Psoas muscle (tissue), 8 donors: Measurements from ENCODE around the gene IL19. TPM values are rescaled to one million over a fixed set of nuclear protein-coding genes. Genes with fewer than 3 reads are reported as not detected.

Experiments
- ATAC-seq, 4 donors: fragments of 200-7000 bp; cut with Tn5 transposase; one replicate each; pipeline ENCODE4 v1.9.1; 2020; ENCODE audit warnings: moderate library complexity in 3 of 4, mild to moderate bottlenecking in 2 of 4
- DNase-seq, 2 donors: peaks; one replicate each; pipeline ENCODE4 v3.0.0-alpha.2; 2020
- H3K27ac ChIP-seq: fragments of 200-600 bp; one replicate; pipeline ENCODE4 v1.8.0; 2022
- H3K27me3 ChIP-seq, 3 donors: fragments of 200-600 bp in 1 of 3; one replicate each; pipeline versions ENCODE4 v1.6.1 to v1.8.0; 2013 to 2022; ENCODE audit warnings: low read length in 2 of 3, mild to moderate bottlenecking in 2 of 3, moderate library complexity in 1 of 3; ENCODE audit not compliant: insufficient read depth in 3 of 3
- H3K36me3 ChIP-seq, 2 donors: fragments of 200-600 bp in 1 of 2; one replicate each; pipeline versions ENCODE4 v1.6.1 to v1.8.0; 2013 to 2022; ENCODE audit warnings: low read depth in 1 of 2, mild to moderate bottlenecking in 1 of 2, moderate library complexity in 1 of 2; ENCODE audit not compliant: insufficient read depth in 1 of 2
- H3K4me1 ChIP-seq: fragments of 200-600 bp; one replicate; pipeline ENCODE4 v1.8.0; 2022
- H3K4me3 ChIP-seq: fragments of 200-600 bp; one replicate; pipeline ENCODE4 v1.8.0; 2022; ENCODE audit warnings: mild to moderate bottlenecking
- H3K9me3 ChIP-seq: fragments of 200-600 bp; one replicate; pipeline ENCODE4 v1.8.0; 2022
- CTCF ChIP-seq: fragments of 200-600 bp; IDR thresholded peaks from one replicate; pipeline ENCODE4 v1.8.0; 2022; ENCODE audit warnings: antibody characterized with exemption
- WGBS, 3 donors: extraction: QIAGEN DNeasy Blood & Tissue Kit; methylation state at CpG; one replicate each; pipeline versions ENCODE4 v1.1.6 to v1.1.7; 2013; 5-methylcytosine and 5-hydroxymethylcytosine counted together
- intact Hi-C, 2 donors: fragments of 100-400 bp; cut with DNase I; formaldehyde crosslinking; loops; one replicate each; pipeline versions ENCODE4 v1.11.0 to v1.14.2; 2022
- polyA plus RNA-seq, 3 donors: library from polyadenylated mRNA; stranded (reverse); fragments of 200-250 nt; gene quantifications; one replicate each; pipeline ENCODE4 v1.2.3, GENCODE V29; 2013
- total RNA-seq, 4 donors: library from RNA; stranded (reverse); fragmentation: NEBNext Ultra II Directional in 2 of 4; extraction: Animal tissue kit (Norgen Biotek cat#: 25700) in 2 of 4; gene quantifications; one replicate each; pipeline versions ENCODE4 v1.2.1 to v1.2.4, GENCODE V29; 2021 to 2023
- donor health status: healthy with polysubstance abuse.
- donor health status: DM: no; HTN: no; CAD: no; lungs with moderate emphysema.
- donor health status: Bipolar disorder and iron deficiency.
- donor health status: healthy.
- donor health status: DM: yes; HTN: yes; CAD: no.
- donor health status: DM: no; HTN: no; CAD: no.
- donor health status: DM: no; HTN: no; CAD: no.
- donor health status: DM: yes; HTN: yes; CAD: no.

IL19 gene
- total and polyA plus RNA-seq, 7 donors, result not detected

GRCh38 chr1:206735553-206736031 is 35.0 kb upstream of the IL19 start:
- Histone ChIP-seq H3K36me3 (peaks cover 0 to 53% of the 10 kb centered on the region in 2 donors), H3K27me3 (no peaks in the 10 kb centered on the region), H3K9me3 (no peaks in the 10 kb centered on the region), H3K4me1 (peaks cover 11% of the 10 kb centered on the region), H3K4me3 (no peak overlapping the region), H3K27ac (no peak overlapping the region)
- no peak for TF ChIP-seq CTCF
- ATAC-seq, result no peak
- intact Hi-C loops, result loop anchor here (5.0 kb wide), 2 partner anchors 67 to 177 kb away; no protein-coding TSS in a partner anchor
- WGBS, 3 donors, result 65 to 80% (median 74%) methylated on average over 5 of the region's 5 CpGs
- no peak for DNase-seq

GRCh38 chr1:206736878-206737728 is 33.5 kb upstream of the IL19 start:
- no peak for ATAC-seq
- TF ChIP-seq CTCF, result no peak
- no peaks in the 10 kb centered on the region for H3K27me3 ChIP-seq
- 82 to 92% (median 88%) methylated on average over 14 of the region's 14 CpGs for WGBS, 3 donors
- no peaks in the 10 kb centered on the region for H3K9me3 ChIP-seq
- H3K4me1 ChIP-seq, result peaks cover 11% of the 10 kb centered on the region
- intact Hi-C loops, result loop anchor here (5.0 kb wide), 2 partner anchors 65 to 175 kb away; no protein-coding TSS in a partner anchor
- peak overlapping the region; percentile 10 for H3K27ac ChIP-seq
- no peak for DNase-seq
- H3K4me3 ChIP-seq, result no peak overlapping the region
- H3K36me3 ChIP-seq, result peaks cover 0 to 38% of the 10 kb centered on the region in 2 donors

DNA sequence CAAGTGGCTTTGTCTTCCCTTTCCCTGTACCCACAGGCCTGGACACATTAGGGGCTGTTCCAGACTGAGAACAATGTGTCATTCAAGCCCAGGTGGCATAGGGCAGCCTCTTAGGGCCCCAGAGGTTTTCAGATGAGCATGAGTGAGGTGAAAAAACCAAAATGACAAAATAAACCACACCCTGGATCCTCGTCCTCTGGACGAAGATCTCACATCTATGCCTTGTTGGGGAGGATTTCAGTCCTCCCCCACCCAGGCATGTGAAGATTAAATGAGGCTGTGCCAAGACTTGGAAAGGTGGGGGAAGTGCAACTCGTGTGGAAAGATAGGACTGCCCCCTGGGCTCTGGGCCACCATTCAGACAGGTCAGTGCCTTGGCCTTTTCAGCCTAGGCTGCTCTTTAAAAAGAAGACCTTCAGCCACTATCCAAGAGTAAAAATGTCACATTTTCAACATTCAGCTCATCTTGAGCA is 32.8 kb upstream of the IL19 start:
- peaks cover 11% of the 10 kb centered on the region for H3K4me1 ChIP-seq
- no peak overlapping the region for H3K27ac ChIP-seq
- peaks cover 0 to 31% of the 10 kb centered on the region in 2 donors for H3K36me3 ChIP-seq
- H3K9me3 ChIP-seq, result no peaks in the 10 kb centered on the region
- H3K4me3 ChIP-seq, result no peak overlapping the region
- H3K27me3 ChIP-seq, result no peaks in the 10 kb centered on the region
- peak in 2 of 4 donors; percentile 19 to 24 for ATAC-seq
- intact Hi-C loops, result loop anchor here (5.0 kb wide), 2 partner anchors 65 to 175 kb away; no protein-coding TSS in a partner anchor
- 37 to 52% (median 44%) methylated on average over 3 of the region's 3 CpGs for WGBS, 3 donors
- DNase-seq, result no peak
- TF ChIP-seq CTCF, result no peak

DNA sequence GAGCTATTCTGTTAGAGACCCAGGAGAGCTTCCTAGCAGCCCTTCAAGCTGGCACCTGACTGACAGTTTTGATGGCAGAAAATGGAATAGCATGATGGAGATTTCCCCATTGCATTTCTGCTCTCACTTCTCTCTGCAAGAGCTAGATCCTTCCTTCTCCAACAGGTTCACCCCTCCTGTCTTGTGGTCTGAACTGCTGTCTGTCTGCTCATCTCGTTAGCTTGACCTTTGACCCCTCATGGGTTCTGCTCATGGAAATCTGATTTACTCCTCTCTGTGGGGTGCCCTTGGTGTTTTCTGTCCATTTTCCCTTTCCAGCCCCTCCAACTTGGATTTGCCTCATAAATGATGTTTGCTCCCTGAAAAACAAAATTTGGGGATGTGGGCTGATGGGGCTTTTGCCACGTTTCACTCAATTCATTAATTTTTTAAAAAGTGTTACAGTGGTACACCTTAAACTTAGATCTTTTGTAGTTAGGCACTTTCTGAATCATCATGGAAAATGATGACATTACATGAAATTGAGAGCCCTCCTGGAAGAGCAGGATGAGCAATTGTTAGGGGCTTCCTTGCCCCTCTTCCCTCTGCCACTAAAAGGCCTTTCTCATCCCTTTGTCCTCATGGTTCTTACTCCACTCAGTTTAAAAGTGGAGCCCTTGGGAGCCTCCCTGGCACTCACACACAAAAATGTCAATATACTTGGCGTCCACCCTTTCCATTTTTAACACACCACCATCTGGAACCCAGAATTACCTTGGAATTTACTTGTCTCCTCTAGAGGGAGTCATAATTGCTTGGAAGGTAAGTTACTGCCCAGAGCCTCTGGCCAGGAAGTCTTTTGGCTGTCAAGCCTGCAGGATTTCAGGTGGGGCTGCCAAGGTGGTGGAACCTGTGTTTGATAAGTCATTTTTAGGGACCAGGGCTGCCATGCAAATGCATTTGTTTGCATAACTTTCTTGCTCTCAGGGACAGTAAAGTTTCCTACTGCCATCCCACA is 31.9 kb upstream of the IL19 start:
- 45 to 58% (median 47%) methylated on average over 3 of the region's 3 CpGs for WGBS, 3 donors
- TF ChIP-seq CTCF, result no peak
- intact Hi-C loops, result loop anchor here (5.0 kb wide), 2 partner anchors 64 to 174 kb away; no protein-coding TSS in a partner anchor
- no peaks in the 10 kb centered on the region for H3K27me3 ChIP-seq
- peaks cover 11% of the 10 kb centered on the region for H3K4me1 ChIP-seq
- H3K27ac ChIP-seq, result no peak overlapping the region
- ATAC-seq (peak in 2 of 4 donors; percentile 18 to 33), DNase-seq (no peak)
- no peak overlapping the region for H3K4me3 ChIP-seq
- H3K9me3 ChIP-seq, result no peaks in the 10 kb centered on the region
- peaks cover 0 to 22% of the 10 kb centered on the region in 2 donors for H3K36me3 ChIP-seq
